H1 (cell line): ENCODE measurements around the gene NFYB.

Experiments
- BACH1 ChIP-seq: IDR thresholded peaks from 2 replicates; pipeline ENCODE4 v1.6.1; 2012; ENCODE audit warnings: low read length, improper control_type of control experiment
- CREB1 ChIP-seq: IDR thresholded peaks from 2 replicates; pipeline ENCODE4 v1.6.1; 2012; ENCODE audit warnings: inconsistent platforms
- CTCF ChIP-seq, 3 experiments: IDR thresholded peaks; 1 replicate in 2 of 3; 2 replicates in 1 of 3; pipeline versions ENCODE4 v1.5.1 to v1.6.1; 2011; ENCODE audit warnings: low read length in 3 of 3, mild to moderate bottlenecking in 3 of 3, inconsistent platforms in 2 of 3, low read depth in 1 of 3, moderate library complexity in 1 of 3; ENCODE audit not compliant: insufficient read depth in 1 of 3; ENCODE audit errors: control extremely low read depth in 1 of 3
- EZH2 ChIP-seq: fragments of 200-600 bp; sonication (generic); IDR thresholded peaks from 2 replicates; pipeline ENCODE4 v1.7.1; 2012; ENCODE audit warnings: low read depth, mild to moderate bottlenecking, moderate library complexity, low read length, inconsistent platforms; ENCODE audit not compliant: severe bottlenecking
- JUN ChIP-seq: IDR thresholded peaks from 2 replicates; pipeline ENCODE4 v1.6.1; 2011; ENCODE audit warnings: low read depth, mild to moderate bottlenecking, improper control_type of control experiment, low read length
- POLR2A ChIP-seq, 2 experiments: IDR thresholded peaks; 1 replicate in 1 of 2; 2 replicates in 1 of 2; pipeline ENCODE4 v1.6.1; 2011; ENCODE audit warnings: low read depth in 2 of 2, low read length in 2 of 2, mild to moderate bottlenecking in 2 of 2; ENCODE audit errors: control extremely low read depth in 1 of 2
- TCF12 ChIP-seq: IDR thresholded peaks from 2 replicates; pipeline ENCODE4 v1.6.1; 2011; ENCODE audit warnings: low read depth, mild to moderate bottlenecking, low read length

- no peak for TF ChIP-seq CREB1
- TF ChIP-seq TCF12 = no peak
- TF ChIP-seq EZH2 = no peak
- TF ChIP-seq CTCF (IDR thresholded peaks at IDR 0.05; ENCODE audit: control extremely low read depth in 1 of 3, insufficient read depth in 1 of 3, low read depth in 1 of 3, low read length in 3 of 3) = no peak
- TF ChIP-seq JUN = no peak
- no peak for TF ChIP-seq POLR2A (IDR thresholded peaks at IDR 0.05; ENCODE audit: control extremely low read depth in 1 of 2, low read depth in 2 of 2, low read length in 2 of 2)
- TF ChIP-seq BACH1 = no peak
Measured at GRCh38 chr12:104091136-104091535, 46.9 kb downstream of the NFYB start.
